NCI-H524 treated with DMSO at 0.1 percent for 48 hours (cell line): ENCODE results near the gene FBXL15.

Source experiments
- DNase-seq: peaks from one replicate; lab custom pipeline; 2025; lab: John Stamatoyannopoulos, UW

FBXL15 gene

DNA sequence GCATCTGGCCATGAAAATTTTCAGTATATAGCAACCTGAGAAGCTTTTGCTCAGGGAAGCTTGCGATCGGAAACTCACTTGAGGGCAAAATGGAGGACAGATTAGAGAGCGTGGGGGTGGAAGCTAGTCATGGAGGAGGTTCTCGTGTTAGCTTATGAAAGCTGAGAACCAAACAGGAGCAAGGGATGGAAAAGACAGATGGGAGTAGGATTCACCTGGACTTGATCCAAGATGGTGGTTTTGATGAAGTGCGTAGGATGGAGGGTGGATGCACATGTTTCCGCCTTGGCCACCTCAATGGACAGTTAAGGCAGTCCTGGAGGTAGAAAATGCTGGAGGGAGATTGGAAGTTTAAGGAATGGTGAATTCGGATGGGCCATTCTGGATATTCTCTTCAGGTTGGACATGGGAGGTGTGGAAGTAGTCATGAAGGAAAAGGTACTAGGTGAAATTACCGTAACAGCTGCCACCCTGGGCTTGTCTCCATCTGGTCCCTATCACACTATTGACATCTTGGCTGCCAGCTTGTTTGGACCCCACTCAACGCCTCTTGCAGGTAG, 37.0 kb downstream of the FBXL15 start:
- peak; percentile 45 for DNase-seq

DNA sequence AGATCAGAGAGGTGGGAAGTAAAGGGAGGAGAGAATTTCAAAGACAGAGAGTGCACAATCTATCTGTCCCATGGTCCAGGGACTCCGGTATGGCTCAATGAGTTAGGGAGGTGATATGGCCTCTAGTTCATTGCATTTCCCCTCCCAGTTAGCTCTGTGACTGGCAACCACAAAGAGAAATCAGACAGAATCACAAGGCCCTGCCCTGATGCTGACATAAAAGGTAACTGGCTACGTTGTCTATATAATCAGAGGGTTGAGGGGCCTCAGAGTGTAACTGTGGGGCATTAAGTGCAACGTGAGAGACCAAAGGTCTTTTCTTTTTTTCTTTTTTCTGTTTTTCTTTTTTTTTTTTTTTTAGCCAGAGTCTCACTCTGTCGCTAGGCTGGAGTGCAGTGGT, 38.0 kb downstream of the FBXL15 start:
- DNase-seq: no peak

GRCh38 chr10:102460836-102461186, 40.2 kb downstream of the FBXL15 start:
- no peak for DNase-seq

DNA sequence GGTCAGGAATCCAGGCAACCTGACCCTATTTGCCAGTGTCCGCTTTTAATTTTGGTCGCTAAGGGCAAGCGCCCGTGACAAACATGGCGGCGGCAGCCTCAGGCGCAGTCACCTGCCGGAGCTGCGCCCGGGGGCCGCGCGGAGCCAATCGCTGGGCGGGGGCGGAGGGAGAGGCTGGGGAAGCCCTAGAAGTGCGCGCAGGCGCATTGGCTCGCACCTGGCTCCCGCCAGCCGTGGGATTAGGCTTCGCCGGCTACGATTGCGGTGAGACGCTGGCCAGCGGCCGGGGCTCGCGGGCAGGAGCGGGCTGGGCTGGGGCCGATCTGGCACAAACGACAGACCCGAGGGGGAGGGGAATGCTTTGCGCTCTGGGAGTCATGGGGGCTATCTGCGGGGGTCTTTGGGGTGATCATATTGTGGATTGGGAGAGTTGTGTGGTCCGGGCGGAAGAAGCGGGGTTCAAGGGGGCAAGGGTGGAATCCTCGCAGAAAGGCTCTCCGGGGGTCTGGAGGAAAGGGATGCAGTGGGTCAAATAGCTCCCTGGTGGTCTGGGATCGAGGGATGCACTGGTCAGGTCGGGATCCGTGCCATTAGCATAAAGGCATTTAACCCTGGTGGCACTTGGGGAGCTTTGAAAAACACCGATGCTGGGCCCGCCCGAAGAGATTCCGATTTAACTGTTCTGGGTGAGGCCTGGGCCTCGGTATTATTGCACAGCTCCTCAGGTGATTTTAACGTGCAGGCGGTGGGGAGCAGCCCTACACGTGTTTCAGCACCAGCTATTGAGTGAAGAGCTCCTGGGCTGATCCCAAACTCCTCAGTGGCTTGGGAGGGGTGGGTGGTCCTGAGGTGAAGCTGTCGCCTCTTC, 40.8 kb downstream of the FBXL15 start:
- DNase-seq: no peak

DNA sequence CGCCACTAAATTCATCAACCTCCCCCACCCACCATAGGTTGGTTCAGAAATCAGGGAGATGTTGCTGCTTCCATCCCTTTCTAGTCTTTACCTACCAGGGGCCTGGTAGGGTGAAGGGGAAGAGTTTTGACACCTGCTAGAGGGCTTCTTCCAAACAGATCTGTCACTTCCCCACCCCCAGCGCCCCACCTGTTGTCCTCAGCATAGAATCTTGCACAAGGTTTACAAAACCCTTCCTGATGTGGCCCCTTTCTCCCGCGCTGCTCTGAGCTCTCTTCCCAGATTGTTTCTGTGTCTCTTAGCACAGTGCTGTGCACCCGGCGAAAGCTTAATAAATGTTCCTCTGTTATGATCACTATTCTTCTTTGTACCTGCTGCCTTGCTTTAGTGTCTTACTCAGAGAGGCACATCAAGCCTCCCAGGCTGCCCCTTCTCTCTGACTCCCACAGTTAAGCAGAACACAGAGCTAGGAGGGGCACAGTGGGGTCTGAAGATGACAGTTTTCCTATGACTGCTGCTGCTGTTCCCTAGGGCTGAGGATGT, 41.9 kb downstream of the FBXL15 start:
- DNase-seq: no peak

GRCh38 chr10:102463983-102464382, 43.3 kb downstream of the FBXL15 start:
- DNase-seq: no peak

DNA sequence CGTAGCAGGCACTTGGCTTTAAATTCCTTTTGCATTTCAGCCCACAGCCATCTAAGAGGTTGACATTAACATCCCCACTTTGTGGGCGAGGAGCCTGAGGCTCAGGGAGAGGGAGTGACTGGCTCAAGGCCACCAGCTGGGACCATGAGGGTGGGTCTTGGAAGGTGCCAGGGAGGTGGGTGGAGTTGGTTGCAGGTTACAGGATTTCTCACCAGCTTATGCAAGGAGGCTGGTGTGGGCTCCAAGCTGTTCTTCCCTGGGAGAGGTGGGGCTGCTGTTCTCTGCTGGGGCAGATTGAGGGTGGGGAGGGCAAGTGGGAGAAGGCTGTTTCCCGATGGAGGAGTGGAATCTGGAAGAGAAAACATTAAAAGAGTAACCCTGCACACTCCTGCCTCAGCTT, 44.8 kb downstream of the FBXL15 start:
- DNase-seq: no peak

- DNase-seq: no peak
Measured at GRCh38 chr10:102467318-102467717, 46.7 kb downstream of the FBXL15 start.

GRCh38 chr10:102467971-102468438, 47.4 kb downstream of the FBXL15 start:
- no peak for DNase-seq

GRCh38 chr10:102468683-102469082, 48.0 kb downstream of the FBXL15 start:
- no peak for DNase-seq

DNA sequence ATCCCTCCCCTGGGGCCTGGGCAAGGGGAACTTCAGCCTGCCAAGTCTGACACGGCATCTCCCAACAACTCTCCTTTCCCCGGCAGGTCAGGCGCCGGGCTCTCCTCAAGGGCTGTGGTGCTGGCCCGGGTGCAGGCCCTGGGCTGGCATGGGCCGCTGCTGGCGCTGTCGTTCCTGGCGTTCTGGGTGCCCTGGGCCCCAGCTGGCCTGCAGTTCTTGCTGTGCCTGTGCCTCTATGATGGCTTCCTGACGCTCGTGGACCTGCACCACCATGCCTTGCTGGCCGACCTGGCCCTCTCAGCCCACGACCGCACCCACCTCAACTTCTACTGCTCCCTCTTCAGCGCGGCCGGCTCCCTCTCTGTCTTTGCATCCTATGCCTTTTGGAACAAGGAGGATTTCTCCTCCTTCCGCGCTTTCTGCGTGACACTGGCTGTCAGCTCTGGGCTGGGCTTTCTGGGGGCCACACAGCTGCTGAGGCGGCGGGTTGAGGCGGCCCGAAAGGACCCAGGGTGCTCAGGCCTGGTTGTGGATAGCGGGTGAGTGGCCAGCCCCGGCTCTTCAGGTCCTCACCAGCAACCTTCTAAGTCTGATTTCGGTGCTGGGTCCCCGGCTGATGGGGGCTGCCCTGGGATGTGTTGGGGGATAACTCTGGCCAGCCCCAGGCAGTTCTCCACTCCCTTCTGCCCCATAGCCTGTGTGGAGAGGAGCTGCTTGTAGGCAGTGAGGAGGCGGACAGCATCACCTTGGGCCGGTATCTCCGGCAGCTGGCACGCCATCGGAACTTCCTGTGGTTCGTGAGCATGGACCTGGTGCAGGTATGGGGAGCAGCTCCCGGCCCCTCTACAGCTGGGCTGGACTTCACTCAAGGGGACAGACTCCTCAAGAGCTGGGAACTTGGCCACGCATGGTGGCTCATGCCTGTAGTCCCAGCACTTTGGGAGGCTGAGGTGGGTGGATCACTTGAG, 50.2 kb downstream of the FBXL15 start:
- no peak for DNase-seq
